D341Med (cell line): Measurements from ENCODE around the gene TGFA.

ENCODE experiments used
- DNase-seq: peaks from one replicate; pipeline ENCODE4 v3.0.0; 2012; ENCODE audit warnings: low spot score

The TGFA gene

DNA sequence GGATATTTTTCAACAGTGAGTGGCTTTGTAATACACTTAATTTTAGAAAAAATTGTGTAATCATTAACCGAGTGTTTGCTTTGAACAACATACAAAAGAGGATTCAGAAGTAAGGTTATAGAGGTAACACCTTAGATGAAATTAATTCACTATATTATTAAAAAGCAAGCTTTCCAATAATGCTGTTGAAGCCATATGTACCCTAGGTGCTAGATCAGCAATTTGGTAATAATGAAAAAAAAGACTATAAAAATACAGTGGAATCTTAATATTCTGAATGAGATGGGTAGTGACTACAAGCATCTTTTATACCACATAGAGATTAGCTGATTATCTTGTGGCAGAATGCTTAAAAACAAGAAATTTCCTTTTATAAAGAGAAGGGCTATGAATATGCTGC is 136.6 kb downstream of the TGFA start:
- no peak for DNase-seq

DNA sequence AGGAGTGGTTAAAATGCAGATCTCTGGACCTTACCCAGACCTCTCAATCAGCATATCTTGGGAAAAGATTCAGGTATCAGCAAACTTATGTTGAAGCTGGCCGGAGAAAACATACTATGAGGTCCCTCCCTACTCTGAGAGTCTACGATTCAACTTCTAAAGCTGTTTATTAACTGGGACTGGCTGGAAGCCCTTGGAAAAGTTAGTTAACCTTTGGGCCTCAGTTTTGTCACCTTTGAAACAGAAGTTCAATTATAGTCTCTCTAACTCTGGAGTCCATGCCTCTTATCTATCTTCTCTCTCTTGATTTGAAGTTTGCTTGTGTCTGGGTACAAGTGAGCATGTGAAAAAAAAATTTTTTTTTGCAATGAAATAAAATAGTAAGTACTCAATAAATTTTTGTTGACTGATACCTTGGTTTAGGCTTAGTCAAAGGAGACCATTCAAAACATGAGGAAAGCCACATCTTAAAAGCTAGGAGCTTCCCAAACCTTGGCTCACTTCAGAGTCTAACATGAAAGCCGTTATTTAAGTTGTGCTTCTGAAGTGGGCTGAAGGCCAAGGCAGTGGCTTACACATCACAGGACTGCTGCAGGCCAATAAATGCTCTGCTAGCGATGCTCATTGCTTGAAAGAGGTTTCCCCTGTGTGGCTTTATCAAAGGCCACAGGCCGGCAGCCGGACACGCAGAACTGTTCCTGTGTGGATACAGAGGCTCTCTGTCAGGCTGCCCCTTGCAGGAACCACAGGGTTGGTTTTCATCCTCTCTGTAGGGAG is 141.1 kb downstream of the TGFA start:
- no peak for DNase-seq

DNA sequence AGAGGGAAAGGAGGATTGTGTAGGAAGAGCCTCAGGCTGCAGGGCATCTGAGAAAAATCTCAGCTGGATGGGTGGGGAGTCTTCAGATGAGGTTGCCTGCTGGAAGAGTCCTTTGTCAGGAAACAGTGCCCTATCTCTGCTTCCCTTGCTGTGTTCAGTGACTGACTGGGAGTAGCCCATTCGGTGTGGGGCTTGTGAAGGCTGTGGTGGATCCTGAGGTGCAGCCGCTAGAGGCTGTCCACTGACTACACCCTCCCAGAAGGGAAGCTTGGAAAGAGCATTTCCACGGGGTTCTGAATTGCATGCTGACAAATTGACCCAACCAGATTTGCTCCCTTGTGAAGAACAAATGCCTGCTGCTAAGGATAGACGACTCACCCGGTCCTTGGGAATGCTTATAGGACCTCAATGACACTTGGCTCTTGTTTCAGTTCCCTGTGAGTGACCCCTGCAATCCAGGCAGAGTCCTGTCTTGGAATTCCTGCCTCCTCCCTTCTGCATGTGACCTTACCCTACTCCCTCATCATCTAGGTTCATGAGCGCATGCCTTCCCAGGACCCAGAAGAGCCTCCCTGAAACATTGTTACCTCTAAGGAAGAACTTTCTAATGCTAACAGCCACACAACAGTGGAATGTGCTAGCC is 142.0 kb downstream of the TGFA start:
- no peak for DNase-seq

DNA sequence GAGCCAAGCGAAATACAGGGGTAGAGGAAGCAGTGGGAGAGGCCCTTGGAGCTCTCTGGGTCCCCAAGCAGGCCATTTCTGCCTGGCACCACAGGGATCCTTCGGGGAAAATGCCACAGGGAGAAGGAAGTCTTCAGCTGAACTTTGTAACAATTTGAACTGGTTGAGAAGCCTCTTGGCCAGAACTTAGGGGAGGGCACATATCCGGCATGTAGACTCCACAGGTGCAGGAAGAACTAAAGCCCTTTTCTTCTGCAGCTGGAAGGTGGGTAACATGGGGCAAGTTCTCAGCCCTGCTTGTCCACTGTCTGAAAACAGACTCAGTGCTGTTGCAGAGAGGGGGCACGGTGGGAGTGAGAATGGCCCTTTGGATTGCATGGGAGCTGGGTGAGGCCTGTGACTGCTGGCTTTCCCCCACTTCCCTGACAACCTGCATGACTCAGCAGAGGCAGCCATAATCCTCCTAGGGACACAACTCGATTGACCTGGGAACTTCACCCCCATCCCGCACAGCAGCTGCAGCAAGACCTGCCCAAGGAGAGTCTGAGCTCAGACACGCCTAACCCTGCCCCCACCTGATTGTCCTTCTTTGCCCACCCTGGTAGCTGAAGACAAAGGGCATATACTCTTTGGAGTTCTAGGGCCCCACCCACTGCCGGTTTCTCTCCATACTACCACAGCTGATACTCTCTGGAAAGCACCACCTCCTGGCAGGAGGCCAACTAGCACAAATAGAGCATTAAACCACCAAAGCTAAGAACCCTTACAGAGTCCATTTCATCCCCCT is 150.2 kb downstream of the TGFA start:
- no peak for DNase-seq

DNA sequence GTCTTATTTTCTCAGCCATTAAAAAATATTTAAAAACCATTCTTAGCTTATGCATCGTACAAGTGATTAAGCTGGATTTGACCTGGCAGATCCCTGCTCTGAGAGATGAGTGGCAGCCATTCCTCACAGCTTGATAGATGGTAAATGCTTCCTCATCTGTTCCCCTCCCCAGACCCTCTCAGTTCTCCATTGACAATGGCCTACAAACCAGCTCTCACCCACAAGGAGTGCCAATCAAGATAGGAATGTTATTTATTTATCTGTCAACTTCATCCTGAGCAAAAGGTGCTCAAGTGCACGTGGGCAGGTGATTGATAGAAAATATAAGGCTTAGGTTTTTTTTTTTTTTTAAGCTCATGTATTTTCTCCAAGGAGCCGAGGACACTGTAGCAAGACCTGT is 153.1 kb downstream of the TGFA start:
- DNase-seq, result no peak

DNA sequence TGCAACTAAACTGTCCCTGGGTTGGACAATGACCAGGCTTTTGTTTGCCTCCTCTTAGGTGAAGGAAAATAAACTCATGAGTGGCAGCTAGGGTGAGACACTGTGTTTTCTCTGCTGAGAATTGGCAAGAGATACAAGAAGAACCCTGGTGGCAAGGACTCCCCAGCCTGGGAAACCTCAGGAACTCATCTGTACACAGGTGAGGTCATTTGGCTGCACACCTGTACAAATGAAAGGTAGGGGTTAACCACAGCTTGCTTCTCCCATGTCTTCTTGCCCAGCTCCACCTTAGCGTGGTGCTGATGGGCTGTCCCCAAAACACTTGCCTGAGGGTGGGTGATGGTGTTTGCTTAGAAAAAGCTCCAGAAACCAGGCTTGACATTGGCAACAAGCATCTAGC is 154.6 kb downstream of the TGFA start:
- DNase-seq, result no peak
